Activated CD8-positive, alpha-beta memory T cell treated with anti-CD3 and anti-CD28 coated beads, Interleukin-2, amount 50 U/mL, for 4 hours (primary cell): ENCODE measurements around the gene ISM1.

Experiments
- DNase-seq: peaks from one replicate; pipeline ENCODE4 v3.0.0-alpha.2; 2020

The ISM1 gene

GRCh38 chr20:13318871-13319521 is 97.9 kb downstream of the ISM1 start:
- DNase-seq = no peak

DNA sequence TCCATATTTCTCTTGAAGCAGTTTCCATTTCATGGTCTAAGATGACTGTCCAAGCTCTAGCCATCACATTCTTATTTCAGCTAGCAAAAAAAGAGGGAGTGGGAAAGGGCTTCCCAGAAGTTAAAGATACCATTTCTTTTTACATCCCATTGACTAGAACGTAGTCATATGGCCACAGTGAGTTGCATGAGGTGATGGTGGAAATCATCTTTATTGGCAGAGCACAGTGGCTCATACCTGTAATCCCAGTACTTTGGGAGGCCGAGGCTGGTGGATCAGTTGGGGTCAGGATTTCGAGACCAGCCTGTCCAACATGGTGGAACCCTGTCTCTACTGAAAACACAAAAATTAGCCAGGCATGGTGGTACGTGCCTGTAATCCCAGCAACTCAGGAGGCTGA is 99.6 kb downstream of the ISM1 start:
- no peak for DNase-seq

DNA sequence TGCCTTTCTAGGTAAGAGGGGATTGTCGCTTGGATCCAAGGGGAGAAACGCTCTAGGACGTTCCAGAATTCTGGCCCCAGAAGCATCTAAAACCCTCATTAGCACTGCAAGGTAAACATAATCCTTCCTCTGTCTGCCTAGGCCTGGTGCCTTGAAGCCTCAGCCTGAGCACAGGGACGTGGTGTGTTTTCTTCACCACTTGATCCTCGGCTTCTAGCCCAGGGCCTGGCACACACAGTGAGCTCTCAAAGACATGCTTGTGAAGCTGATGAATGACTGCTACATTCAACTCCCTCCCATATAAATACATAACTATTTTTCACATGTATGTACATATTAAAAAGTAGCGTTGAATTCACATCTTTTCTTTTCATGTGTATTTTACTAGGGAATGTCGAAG is 100.3 kb downstream of the ISM1 start:
- no peak for DNase-seq

DNA sequence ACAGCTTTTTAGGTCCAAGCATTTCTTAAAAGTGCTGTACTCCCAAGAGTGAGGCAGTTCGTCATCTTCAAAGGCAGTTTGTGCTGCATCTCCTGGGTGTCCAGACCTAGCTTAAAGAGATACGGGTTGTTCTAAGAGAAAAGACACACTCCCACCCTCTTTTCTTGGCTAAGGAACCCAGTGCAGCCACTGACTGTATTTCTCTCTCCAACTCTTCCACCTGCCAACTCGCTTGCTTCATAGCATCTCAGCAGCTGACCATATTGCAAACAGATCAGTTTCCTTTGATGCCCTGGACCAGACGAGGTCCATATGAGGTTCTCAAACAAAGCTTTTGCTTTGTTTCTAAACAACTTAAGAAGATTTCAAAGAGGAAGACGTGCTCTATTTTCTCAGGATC is 101.1 kb downstream of the ISM1 start:
- no peak for DNase-seq

DNA sequence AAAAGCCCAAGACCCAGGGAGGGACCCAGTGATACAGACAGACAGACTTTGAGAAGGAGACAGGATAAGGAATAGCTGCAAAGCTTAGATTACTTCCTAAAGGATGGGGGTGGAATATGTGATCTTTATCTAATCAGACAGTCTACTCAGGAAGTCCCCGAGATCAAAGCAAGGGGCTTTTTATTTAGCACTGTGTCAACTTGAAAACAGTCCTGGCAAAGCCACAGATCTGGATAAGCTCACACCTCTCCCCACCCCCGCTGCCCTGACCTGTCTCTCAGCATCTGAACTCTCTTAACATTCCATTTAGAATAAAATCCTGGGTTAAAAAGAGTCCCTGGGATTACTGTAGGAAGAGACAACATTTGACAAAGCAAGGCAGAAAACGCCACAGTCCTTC is 101.5 kb downstream of the ISM1 start:
- no peak for DNase-seq

GRCh38 chr20:13325033-13325432 is 104.0 kb downstream of the ISM1 start:
- no peak for DNase-seq

DNA sequence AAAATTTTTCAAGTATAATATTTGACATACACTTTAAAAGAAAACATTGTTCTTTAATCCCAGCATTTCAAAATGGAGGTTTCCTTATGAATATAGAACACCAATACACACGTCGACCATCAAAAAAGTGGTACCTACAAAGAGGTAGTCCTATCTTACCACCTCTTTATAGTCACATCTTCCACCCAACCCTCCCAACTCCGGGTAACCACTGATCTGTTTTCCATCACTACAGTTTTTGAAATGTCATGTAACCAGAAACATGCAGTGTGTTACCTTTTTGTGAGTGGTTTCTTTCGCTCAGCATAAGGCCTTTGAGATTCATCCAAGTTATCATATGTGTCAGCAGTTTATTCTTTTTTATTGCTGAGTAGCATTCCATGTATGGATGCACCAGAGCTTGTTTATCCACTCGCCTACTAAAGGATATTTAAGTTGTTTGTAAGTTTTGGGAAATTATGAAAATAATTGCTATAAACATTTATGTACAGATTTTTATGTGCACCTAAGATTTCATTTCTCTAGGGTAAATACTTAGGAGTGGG is 104.8 kb downstream of the ISM1 start:
- no peak for DNase-seq

DNA sequence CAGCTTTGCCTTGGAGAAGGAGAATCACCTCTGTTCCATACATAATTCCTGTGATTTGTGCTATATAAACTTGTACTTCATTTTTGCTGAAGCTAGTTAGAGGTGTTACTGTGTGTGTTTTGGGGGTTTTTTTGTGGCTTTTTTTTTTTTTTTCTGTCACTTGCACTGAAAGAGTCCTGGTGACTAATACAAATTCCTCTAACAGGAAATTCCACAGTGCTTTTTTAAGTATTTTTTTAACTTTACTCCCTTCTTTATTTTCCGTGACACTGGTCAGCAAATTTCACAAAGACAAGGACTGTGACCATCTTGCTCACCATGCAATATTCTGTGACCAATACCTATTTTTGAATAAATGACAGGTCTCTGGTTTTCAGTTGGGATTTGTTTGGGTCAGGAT is 110.5 kb downstream of the ISM1 start:
- DNase-seq = no peak

DNA sequence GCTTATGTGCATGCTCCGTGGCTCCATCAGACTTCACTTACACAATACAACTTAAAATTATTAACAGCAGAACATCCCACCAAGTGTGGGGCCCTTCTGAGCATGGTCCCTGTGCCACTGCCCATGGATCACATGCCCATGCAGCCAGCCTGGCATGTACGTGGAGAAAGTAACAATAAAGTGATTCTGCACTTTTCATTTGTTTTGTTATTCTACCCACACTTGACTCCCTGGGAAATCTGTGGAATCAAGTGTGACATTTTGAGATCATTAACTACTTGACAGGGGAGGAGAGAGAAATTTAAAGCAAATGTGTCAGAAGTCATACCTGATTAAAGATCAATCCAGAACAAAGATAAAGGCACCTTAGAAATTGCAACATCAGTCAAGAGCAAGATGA is 112.0 kb downstream of the ISM1 start:
- DNase-seq = no peak

DNA sequence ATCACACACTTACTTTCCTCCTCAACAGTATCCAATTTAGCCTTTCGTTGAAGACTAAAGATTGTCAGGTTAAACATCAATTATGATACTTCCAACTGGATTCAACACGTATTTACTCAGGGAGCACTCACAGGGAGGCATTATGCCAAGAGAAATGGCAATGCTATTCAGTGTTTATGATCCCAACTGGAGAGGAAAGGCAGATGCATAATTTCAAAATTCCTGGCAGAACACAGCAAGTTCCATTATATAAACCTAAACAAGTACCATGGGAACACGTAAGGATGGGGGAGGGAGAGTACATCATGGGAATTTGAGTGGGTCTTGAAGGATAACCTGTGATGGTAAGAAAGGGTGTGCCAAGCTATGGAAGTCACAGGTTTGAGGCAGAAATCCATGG is 112.7 kb downstream of the ISM1 start:
- DNase-seq = no peak

DNA sequence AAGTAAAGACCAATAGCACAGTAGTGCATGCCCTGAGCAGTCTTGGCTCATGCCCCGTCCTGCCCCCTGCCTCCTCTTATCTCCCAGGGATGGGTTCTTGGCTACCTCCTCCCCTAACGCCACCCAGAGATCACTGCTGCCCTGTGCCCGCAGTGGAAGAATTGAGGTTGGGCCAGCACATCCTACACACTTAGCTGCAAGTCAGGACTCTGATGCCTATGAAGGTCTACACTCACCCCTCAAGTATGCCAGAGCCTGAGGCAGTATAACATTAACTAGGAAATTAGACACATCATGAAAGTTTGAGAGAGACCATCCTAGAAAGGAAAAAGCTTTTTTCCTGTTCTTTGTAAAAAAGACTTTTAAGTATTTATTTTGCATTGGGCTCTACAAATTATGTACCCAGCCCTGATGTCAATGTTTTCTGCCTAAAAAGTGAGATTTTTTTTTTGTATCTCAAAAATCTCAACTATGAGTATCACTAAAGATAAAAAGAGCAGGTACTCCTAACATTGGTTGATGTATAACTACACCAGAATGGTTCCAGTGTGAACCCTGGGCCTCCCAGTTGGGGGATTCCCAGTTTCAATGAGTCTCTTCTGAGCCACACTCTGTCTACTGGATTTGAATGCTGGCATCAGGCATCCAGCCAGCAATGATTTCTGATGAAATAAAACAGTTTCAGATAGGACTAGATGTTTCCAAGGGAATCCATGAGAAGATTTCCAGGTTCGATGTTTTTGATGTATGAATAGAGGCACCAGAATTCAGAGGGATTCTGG is 115.4 kb downstream of the ISM1 start:
- no peak for DNase-seq

DNA sequence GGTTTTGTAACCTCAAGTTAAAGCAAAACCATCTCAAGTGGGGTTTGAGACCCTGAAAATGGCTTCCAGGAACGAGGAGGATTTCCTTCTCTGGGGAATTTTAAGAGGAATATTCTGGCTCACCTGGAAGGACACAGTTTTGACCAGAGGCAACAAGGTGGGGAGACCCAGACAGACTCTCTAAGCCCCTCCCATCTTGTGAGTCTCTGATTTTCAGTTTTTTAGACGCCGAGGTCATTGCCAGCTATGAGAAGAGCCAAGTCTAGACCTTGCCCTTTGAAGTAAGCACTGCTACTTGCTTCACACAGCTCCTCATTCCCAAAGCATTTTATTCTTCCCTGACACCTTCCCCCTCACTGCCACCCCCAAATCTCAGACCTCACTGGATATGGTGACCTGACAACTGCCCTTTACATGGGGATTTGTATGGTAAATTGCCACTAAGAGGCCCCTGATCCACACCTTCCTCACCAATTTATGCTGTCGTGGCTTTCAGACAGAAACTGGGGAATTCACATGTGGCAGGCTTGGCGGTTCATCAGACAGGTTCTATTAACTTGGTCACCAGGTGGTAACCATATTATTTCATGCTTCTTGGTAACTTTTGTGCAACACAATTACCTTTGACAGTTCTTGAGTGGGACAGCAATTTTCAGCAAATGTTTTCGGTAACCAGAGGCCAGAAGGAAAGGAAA is 116.2 kb downstream of the ISM1 start:
- no peak for DNase-seq

GRCh38 chr20:13338097-13338661 is 117.1 kb downstream of the ISM1 start:
- DNase-seq = no peak

GRCh38 chr20:13338999-13339411 is 117.9 kb downstream of the ISM1 start:
- DNase-seq = no peak

DNA sequence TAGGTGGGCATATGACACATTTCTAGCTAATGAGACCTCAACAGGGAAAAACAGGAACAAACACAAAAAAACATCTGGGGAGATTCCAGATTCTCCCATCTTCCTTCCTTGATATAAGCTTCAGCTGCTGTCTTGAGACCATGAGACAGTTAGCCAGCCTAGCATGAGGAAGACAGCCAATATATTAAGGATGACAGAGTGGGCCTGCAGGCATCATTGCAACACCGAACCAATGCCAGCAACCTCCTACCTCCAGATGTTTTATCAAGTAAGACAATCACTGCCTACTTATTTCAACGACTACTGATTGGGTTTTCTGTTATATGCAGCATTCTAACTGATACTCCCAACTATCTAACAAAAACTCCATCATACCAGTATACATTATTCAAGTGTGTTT is 119.0 kb downstream of the ISM1 start:
- no peak for DNase-seq

DNA sequence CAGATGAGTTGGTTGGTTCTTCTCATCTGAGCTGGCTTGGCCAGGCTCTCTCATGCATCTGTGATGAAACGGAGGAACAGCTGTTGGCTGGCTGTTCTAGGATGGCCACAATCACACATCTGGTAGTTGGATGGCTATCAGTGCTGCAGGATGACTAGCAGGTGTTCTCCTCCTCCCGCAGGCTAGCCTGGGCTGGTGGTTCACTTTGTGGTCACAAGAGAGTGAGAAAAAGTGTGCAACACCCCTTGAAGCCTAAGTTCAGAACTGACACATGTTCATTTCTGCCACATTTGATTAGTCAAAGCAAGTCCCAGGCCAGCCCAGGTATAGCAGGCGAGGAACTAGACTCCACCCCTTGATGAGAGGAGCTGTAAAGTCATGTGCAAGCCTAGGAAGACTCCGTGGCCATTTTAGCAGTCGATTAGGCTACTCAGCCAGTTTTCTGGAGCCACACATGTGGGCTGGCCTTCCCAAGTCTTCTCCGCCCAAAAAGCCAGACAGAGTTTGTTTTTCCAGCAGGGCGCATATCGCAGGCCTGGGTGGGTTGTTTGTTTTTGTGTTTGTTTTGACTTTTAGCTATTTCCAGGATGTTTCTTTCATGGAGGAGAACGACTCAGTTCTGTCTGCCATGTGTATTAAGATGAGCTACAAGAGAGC is 120.8 kb downstream of the ISM1 start:
- DNase-seq = no peak

GRCh38 chr20:13342469-13343242 is 121.6 kb downstream of the ISM1 start:
- no peak for DNase-seq

- DNase-seq = no peak
Measured at GRCh38 chr20:13344671-13345070, 123.6 kb downstream of the ISM1 start.

- DNase-seq = no peak
Measured at GRCh38 chr20:13348311-13349234, 127.5 kb downstream of the ISM1 start.

GRCh38 chr20:13349235-13349604 is 128.1 kb downstream of the ISM1 start:
- no peak for DNase-seq
